NCI-H2171 (cell line): ENCODE measurements around the gene CXCL11.
"Not testable (repeated sequence)": the region's sequence is repeated elsewhere in the genome, so short reads cannot be mapped to it uniquely, and the experiment has no call there.

Source experiments
- DNase-seq: peaks from one replicate; lab custom pipeline; 2025; lab: John Stamatoyannopoulos, UW

Gene CXCL11

GRCh38 chr4:76042241-76042998, 6.5 kb upstream of the CXCL11 start:
- DNase-seq, result not testable (repeated sequence)

- DNase-seq, result no peak
These were observed 985 bp upstream of the CXCL11 start for GRCh38 chr4:76036855-76037254.

- DNase-seq, result no peak
These were observed 729 bp downstream of the CXCL11 start for GRCh38 chr4:76035141-76035540.

DNA sequence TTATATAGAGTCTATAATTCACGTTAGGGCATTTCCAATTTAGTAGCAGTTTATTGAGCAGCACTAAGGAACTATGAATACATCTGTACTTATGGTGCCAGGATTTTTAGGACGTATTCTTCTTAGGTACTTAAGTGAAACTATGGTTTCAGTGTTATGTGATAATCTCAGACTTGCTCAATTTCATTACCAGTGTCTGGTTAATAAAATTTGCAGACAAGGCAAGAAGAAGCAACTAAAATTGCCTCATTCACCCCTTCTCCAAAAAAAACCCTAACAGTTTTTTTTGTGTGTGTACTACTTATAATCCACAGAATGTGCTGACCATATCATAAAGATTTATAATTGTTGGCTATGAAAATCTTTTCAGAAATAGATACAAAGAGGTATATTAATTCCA, 6.6 kb downstream of the CXCL11 start:
- no peak for DNase-seq

GRCh38 chr4:76028350-76028765, 7.5 kb downstream of the CXCL11 start:
- no peak for DNase-seq

- DNase-seq, result no peak
These were observed 11.8 kb downstream of the CXCL11 start for GRCh38 chr4:76024065-76024464.

GRCh38 chr4:76023389-76023788, 12.5 kb downstream of the CXCL11 start, which contains the start of gene CXCL10:
TSS of gene CXCL10 (minus strand) at chr4:76023497. CDS start at chr4:76023431, 66 bp downstream.
- DNase-seq, result no peak

GRCh38 chr4:76022677-76023076, 13.2 kb downstream of the CXCL11 start:
- DNase-seq, result no peak

- DNase-seq, result no peak
These were observed 13.8 kb downstream of the CXCL11 start for GRCh38 chr4:76022031-76022430.

DNA sequence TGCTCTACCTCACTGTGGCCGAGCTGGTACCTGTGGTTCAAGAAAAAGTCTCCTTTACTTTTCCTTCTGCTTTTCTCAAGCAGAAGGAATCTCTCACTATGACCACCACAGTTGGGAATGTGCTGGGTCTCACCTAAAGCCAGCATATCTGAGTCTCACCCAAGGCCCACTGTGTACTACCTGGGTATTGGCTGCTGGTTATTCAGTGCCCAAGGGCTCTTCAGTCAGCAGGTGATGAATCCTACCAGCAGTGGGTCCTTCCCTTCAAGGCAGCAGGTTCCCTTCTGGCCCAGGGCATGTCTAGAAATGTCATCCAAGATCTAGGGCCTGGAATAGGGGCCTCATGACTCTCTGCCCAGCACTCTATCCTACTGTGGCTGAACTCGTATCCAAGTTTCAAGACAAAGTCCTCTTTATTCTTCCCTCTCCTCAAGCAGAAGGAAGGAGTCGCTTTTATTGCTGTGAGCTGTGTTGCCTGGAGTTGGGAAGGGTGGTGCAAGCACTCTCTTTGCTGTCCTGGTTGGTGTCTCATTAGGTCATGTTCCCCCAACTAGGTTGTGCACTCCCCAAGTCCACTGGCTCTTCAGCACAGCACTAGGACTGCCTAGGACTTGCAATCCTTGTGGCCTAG, 18.7 kb downstream of the CXCL11 start:
- DNase-seq, result no peak

DNA sequence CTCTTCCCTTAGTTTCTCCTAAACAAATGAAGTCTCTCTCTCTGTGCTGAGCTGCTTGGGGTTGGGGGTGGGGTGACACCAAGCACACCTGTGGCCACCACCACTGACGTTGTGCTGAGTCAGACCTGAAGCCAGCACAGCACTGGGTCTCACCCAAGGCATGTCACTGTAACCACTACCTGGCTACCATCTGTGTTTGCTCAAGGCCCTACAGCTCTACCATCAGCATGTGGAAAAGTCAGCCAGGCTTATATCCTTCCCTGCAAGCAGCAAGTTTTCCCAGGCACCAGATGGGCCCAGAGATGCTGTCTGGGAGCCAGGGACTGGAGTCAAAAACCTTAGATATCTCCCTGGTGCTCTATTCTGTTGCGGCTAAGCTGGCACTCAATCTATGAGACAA, 19.5 kb downstream of the CXCL11 start:
- DNase-seq, result no peak

DNA sequence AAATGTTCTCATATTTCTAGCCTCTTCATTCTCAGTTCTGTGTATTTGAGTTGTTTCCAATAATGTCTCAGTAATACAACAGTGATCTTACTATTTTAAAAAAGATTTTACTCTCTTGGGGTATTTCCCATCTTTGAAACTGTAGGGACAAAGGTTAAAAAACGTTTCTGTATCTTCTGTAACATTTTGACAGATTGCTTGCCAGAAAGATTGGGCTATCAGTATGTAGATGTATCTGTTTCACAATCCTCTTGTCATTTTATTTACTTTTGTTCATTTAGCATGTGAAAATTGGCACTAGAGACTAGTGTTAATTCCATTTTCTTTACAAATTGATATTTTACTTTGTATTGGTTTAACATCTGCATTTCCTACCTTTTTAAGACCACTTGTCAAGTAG, 22.3 kb downstream of the CXCL11 start:
- DNase-seq, result no peak

GRCh38 chr4:76012388-76012801, 23.5 kb downstream of the CXCL11 start:
- no peak for DNase-seq

- no peak for DNase-seq
These were observed 24.0 kb downstream of the CXCL11 start for GRCh38 chr4:76011700-76012387.

DNA sequence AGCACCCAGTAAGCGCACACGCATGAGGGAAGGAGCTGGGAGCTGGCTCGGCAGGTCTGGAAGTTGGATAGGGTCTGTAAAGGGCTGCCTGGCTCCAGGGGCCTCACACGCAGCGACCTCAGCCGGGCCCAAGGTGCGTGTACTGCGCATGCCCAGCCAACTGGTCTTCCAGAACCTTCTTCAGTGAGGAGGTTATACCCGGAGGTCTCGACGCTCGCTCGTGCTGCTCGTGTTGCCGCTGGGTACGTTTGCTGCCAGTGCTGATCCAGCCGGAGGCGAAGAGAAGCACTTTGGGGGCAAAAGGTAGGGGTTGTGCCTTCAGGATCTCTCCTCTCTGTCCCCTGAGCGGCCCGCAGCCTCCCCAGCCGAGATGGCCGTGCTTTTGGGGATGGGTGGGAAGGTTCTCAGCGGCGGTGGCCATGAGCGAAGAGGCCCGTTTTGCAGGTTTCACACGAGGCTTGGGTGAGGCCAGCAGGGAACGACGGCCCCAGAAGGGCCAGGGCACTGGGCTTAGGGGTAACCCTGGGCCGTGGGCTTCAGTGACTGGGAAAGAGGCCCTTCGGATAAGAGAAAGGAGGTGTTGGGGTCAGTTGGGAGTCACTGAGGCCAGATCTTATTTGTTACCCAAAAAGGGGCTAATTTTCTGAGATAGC, 24.7 kb downstream of the CXCL11 start:
- no peak for DNase-seq

- DNase-seq, result no peak
These were observed 25.3 kb downstream of the CXCL11 start for GRCh38 chr4:76010576-76010975.

DNA sequence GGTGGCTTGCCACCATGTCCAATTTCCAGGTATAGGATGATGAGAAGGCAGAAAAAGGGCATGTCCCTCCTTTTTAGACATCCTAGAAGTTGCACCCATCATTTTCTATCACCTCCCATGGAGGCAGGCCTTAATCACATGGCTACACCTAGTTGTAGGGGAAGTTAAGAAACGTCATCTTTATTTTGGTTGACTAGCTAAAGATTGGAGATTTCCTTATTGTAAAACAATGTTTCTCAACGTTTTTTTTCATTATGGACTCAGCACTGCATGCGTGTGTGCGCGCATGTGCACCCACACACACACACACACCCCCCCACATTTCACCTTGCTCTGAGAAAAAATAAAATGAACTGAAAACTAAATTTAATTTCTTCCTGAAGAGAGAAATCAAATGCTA, 26.6 kb downstream of the CXCL11 start:
- DNase-seq, result no peak

GRCh38 chr4:76007089-76007862, 28.6 kb downstream of the CXCL11 start, which contains the start of gene CXCL9:
TSS of gene CXCL9 (minus strand) at chr4:76007509. CDS start at chr4:76007449, 60 bp downstream.
- no peak for DNase-seq

DNA sequence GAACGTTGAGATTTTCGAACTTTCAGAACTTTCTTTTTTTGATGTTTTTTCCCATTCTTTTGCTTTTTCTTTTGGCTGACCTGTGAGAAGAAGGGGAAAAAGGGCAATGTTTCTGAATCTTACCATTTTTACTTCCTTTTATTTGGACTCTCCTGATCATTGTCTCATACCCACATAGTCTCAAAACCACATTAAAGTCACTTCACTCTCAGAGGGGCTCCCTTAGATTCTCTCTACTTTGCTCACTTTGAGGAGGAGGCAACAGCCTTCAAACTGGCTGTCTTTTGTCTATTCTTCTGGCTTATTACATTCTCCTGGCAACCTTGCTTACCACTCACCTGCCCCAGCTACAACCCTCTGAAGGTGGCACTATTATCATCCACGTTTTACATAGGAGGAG, 32.2 kb downstream of the CXCL11 start:
- no peak for DNase-seq

GRCh38 chr4:76003035-76003434, 32.8 kb downstream of the CXCL11 start:
- DNase-seq, result no peak

- no peak for DNase-seq
These were observed 33.7 kb downstream of the CXCL11 start for GRCh38 chr4:76002176-76002575.

DNA sequence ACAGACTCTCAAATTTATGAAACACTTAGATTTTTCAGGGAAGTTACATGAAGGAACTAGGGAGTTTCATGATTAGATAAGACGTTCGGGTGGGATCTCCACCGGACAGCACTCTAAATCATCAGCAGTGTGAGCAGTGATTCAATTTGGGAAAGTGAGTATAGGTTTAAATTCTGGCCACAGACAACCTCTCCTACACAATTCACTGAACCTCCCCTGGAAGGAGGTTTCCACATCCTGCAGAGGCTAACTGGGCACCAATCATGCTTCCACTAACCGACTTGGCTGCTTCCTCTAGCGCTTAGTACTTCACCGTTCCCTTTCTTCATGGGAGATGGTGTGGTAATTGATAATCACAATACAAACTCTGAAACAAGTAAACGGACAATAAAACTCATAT, 34.2 kb downstream of the CXCL11 start:
- DNase-seq, result no peak
